Epithelial cell of esophagus (primary cell): ENCODE results near the gene FECH.

Experiments used
- DNase-seq: peaks from one replicate; pipeline ENCODE4 v3.0.0; 2010; ENCODE audit warnings: low read depth
- H3K4me3 ChIP-seq: 2 replicates; pipeline ENCODE4 v1.5.1; 2011; ENCODE audit warnings: mild to moderate bottlenecking, low read length, control low read depth
- TF ChIP-seq, protein P1 (sequence below): IDR thresholded peaks from 2 replicates; pipeline ENCODE4 v1.5.1; 2011; ENCODE audit warnings: low read depth, mild to moderate bottlenecking, low read length, control low read depth, inconsistent platforms; ENCODE audit not compliant: insufficient read depth; ENCODE audit errors: missing control alignments

The FECH gene

DNA sequence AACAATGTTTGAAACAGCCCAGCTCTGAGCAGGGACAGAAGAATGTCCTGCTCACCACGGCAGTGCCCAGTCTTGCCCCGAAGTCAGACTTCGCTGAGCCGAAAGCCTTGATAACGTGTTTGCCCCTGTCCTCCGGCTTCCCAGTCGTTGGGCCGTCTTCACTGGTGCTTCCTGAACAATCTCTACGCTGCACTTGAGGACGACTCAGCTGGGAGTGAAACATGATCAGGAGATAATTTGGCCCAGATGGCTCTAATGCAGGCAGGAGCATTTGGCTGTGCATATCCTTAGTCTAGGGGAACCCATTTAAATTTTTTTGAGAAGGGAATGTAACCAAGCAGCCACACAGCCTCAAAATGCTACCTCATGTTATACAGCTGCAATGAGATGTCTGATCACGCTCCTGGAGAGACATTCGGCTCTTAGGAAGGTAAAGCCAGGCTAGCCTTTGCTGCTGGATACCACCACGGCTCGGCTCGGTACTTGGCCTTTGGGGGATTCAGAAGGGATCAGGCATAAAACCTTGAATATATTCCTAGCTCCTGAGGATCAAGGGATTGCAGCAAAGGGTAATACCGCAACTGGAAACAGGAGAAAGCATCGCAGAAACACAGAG lies 43.6 kb downstream of the FECH start:
- DNase-seq: peak; percentile 59
- no peak overlapping the region for H3K4me3 ChIP-seq
- TF ChIP-seq, protein P1, sequence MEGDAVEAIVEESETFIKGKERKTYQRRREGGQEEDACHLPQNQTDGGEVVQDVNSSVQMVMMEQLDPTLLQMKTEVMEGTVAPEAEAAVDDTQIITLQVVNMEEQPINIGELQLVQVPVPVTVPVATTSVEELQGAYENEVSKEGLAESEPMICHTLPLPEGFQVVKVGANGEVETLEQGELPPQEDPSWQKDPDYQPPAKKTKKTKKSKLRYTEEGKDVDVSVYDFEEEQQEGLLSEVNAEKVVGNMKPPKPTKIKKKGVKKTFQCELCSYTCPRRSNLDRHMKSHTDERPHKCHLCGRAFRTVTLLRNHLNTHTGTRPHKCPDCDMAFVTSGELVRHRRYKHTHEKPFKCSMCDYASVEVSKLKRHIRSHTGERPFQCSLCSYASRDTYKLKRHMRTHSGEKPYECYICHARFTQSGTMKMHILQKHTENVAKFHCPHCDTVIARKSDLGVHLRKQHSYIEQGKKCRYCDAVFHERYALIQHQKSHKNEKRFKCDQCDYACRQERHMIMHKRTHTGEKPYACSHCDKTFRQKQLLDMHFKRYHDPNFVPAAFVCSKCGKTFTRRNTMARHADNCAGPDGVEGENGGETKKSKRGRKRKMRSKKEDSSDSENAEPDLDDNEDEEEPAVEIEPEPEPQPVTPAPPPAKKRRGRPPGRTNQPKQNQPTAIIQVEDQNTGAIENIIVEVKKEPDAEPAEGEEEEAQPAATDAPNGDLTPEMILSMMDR: no peak

- H3K4me3 ChIP-seq: no peak overlapping the region
- DNase-seq: peak; percentile 85
- TF ChIP-seq, protein P1: no peak
Observed at GRCh38 chr18:57542126-57542525, 44.4 kb downstream of the FECH start.

- TF ChIP-seq, protein P1: no peak
- no peak for DNase-seq
- no peak overlapping the region for H3K4me3 ChIP-seq
Observed at GRCh38 chr18:57539702-57540101, 46.8 kb downstream of the FECH start.

- H3K4me3 ChIP-seq: no peak overlapping the region
- TF ChIP-seq, protein P1: no peak
- no peak for DNase-seq
Observed at GRCh38 chr18:57538614-57539013, 47.9 kb downstream of the FECH start.

DNA sequence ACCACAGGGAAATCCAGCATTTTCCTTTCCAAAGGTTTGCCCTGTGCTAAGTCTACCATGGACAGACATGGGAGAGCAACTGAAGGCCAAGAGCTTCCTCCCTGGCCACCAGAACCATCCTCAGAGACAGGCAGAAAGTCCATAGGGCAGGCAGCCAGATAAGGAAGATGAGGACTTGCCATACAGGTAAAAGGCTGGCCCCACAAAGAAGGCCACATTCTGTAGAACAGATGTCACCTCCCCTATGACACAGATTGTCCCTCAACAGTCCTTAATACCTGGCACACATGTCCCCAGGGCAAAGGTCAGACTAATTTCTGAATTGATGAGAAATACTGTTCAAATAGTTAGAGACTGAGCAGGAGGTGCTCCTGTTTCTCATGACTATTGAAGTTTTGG lies 52.0 kb downstream of the FECH start:
- TF ChIP-seq, protein P1: no peak
- no peak overlapping the region for H3K4me3 ChIP-seq
- DNase-seq: no peak

DNA sequence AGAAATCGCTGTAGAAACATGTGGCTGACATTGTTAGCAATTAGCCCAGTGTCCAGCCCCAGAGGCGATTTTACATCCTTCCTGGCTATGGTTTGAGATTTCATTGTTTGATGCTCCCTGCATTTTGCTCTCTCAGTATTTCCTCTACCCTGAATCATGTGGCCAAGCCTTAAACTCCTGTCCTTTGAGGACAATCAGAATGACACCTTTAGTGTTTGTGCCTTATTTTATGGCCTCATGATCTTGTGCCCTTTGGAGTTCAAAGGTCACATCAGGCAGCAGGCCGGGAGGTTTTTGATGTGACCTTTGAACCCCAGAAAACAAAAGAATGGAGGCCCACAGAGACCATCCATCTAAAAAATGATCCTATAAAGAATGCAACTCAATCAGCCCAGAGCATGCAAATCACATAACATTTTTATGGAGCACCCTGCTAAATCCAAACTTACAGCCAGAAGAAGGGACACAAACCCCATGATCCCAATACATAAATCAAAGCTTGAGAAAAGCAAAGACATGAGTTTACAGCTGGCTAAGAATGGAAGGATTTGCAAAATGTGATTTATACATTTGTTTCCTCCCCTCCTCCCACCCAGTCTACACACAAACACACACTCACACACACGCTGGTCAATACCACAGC lies 52.5 kb downstream of the FECH start:
- no peak for DNase-seq
- H3K4me3 ChIP-seq: no peak overlapping the region
- TF ChIP-seq, protein P1: no peak
